PFSK-1 (cell line): ENCODE measurements around the gene BTN1A1.
A peak's percentile ranks its signal among the peaks of the same experiment; 100 is the strongest.

Experiments used
- FOXP2 ChIP-seq: optimal IDR thresholded peaks from 2 replicates; pipeline ENCODE3; 2011; ENCODE audit warnings: borderline replicate concordance, control low read depth, inconsistent platforms; ENCODE audit not compliant: insufficient read depth; ENCODE audit errors: extremely low read length, extremely low read depth
- POLR2AphosphoS5 ChIP-seq: IDR thresholded peaks from 2 replicates; pipeline ENCODE4 v1.6.1; 2012; ENCODE audit warnings: low read depth, mild to moderate bottlenecking, control low read depth, low read length, moderate library complexity
- SIN3A ChIP-seq: IDR thresholded peaks from 2 replicates; pipeline ENCODE4 v1.6.1; 2012; ENCODE audit warnings: mild to moderate bottlenecking, low read length, moderate library complexity, borderline replicate concordance; ENCODE audit not compliant: insufficient read depth
- TAF1 ChIP-seq: IDR thresholded peaks from 2 replicates; pipeline ENCODE4 v1.6.1; 2012; ENCODE audit warnings: low read length, control low read depth, borderline replicate concordance; ENCODE audit not compliant: insufficient read depth
- TF ChIP-seq, protein P1 (sequence below), 2 experiments: IDR thresholded peaks; 2 replicates each; pipeline versions ENCODE4 v1.6.1 to v1.8.0; 2011 to 2012; ENCODE audit warnings: low read depth in 2 of 2, low read length in 2 of 2, control low read depth in 1 of 2, inconsistent platforms in 1 of 2, mild to moderate bottlenecking in 1 of 2, moderate library complexity in 1 of 2; ENCODE audit not compliant: insufficient read depth in 1 of 2

BTN1A1 gene

DNA sequence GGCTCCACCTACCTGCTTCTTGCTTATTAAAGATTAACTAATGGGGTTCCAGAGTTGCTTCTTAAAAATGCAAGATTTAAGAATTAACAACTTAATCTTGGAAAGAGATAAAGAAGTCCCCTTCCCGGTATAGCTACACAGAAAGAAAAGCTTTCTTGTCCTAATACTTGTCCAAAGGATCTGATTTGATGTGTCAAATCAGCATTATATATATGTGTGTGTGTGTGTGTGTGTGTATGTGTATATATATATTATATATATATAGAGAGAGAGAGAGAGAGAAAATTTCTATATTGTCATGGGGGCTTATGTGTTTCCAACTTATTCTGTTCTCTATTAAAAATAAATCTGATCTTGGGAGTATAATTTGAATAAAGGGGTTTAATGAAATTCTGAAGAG, 33.4 kb downstream of the BTN1A1 start:
- TF ChIP-seq TAF1 (no peak), FOXP2 (no peak), POLR2AphosphoS5 (no peak), SIN3A (no peak)
- TF ChIP-seq, protein P1, sequence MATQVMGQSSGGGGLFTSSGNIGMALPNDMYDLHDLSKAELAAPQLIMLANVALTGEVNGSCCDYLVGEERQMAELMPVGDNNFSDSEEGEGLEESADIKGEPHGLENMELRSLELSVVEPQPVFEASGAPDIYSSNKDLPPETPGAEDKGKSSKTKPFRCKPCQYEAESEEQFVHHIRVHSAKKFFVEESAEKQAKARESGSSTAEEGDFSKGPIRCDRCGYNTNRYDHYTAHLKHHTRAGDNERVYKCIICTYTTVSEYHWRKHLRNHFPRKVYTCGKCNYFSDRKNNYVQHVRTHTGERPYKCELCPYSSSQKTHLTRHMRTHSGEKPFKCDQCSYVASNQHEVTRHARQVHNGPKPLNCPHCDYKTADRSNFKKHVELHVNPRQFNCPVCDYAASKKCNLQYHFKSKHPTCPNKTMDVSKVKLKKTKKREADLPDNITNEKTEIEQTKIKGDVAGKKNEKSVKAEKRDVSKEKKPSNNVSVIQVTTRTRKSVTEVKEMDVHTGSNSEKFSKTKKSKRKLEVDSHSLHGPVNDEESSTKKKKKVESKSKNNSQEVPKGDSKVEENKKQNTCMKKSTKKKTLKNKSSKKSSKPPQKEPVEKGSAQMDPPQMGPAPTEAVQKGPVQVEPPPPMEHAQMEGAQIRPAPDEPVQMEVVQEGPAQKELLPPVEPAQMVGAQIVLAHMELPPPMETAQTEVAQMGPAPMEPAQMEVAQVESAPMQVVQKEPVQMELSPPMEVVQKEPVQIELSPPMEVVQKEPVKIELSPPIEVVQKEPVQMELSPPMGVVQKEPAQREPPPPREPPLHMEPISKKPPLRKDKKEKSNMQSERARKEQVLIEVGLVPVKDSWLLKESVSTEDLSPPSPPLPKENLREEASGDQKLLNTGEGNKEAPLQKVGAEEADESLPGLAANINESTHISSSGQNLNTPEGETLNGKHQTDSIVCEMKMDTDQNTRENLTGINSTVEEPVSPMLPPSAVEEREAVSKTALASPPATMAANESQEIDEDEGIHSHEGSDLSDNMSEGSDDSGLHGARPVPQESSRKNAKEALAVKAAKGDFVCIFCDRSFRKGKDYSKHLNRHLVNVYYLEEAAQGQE (IDR thresholded peaks at IDR 0.05; ENCODE audit: insufficient read depth in 1 of 2, low read depth in 2 of 2, low read length in 2 of 2), result no peak

DNA sequence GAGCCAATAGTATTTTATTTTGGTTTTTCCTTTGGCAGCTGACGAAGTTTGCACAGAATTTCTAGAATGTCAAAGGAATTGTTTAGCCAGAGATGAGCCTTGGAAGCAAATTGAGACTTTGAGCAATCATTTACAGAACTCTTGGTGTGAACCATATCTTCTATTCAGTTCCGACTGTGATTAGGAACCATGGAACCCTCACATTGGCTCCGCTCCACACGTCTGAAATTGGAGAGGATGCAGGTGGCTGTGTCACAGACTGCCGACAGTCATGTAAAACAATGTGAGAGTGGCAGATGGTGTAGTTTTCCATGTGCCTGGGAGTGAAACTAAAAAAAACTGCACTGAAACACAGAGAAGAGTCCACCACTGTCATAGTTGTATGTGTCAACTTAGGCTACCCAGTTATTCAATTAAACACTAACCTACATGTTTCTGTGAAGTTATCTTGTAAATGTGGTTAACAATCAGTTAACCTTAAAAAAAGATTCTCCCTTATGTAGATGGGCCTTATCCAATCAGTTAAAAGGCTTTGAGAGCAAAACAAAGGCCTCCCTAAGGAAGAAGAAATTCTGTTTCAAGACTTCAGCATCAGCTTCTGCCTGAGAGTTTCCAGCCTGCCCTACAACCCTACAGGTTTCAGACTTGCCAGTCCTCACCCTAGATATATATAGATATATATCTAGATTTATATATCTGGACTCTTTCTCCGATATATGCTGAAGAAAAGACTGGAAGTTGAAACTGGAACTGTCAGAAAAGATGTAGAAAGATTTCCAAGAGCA, 34.8 kb downstream of the BTN1A1 start:
- TF ChIP-seq TAF1, result no peak
- no peak for TF ChIP-seq POLR2AphosphoS5
- TF ChIP-seq FOXP2, result no peak
- TF ChIP-seq, protein P1 (IDR thresholded peaks at IDR 0.05; ENCODE audit: insufficient read depth in 1 of 2, low read depth in 2 of 2, low read length in 2 of 2), result no peak
- no peak for TF ChIP-seq SIN3A

DNA sequence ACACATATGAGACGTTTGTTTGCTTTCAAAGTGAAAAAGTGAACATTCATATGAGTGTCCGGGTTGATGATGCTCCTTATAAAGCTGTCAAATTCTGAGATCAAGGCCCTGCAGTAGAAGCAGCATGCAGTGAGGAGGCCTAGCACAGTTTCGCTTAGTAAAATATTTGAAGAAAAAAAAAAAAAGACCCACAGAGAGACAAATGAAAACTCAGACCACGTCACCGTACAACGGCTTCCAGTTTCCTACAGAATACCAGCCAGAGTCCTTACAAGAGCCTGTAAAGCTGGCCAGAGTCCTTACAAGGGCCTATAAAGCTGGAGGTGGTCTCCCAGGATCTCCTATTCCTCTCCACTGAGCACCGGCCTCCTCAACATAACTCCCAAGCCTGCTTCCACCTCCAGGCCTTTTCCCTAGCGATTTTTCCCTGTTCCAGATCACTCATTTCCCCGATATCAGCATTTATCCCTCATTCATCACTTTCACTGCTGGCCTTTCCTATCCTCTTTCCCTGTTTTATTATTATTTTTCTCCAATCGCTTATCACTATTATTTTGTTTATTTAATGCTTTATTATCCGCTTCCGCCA, 36.6 kb downstream of the BTN1A1 start:
- TF ChIP-seq POLR2AphosphoS5, result no peak
- no peak for TF ChIP-seq SIN3A
- no peak for TF ChIP-seq TAF1
- no peak for TF ChIP-seq FOXP2
- TF ChIP-seq, protein P1 (IDR thresholded peaks at IDR 0.05; ENCODE audit: insufficient read depth in 1 of 2, low read depth in 2 of 2, low read length in 2 of 2), result no peak

DNA sequence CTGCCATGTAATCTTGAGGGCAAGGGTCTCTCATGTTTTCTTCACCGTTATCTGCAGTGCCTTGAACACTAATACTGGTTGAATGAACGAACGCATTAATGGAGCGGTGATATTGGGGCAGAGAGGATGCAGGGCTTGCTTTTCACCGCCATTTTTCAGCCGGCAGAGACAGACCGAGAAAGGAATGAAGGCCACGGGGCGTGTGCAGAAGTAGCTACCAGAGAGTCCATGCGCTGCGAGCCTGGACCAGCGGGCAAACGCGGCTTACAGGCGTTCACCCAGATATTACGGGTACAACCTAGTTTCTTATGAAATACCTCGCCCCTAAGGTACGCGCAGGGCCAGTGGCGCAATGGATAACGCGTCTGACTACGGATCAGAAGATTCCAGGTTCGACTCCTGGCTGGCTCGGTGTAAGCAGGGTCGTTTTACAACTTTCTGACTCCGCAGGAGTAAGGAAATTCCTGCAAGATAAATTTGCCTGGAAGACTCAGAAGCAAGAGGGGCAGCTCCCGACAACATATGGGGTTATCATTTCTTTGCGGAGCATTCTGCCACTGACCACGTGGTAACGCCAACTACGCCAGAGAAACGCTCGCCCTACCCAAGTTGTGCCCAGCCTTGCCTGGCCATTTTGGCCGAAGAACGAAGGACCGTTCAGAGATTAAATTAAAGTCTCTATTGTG, 37.2 kb downstream of the BTN1A1 start:
- TF ChIP-seq FOXP2, result peak; percentile 28
- peak; percentile 54; the same call in 1 of the 2 replicates for TF ChIP-seq SIN3A
- TF ChIP-seq TAF1, result 0 out of 2 replicates have a peak, but pooled peaks have one; percentile 27
- TF ChIP-seq, protein P1 (IDR thresholded peaks at IDR 0.05; ENCODE audit: insufficient read depth in 1 of 2, low read depth in 2 of 2, low read length in 2 of 2), result no peak
- TF ChIP-seq POLR2AphosphoS5, result 0 out of 2 replicates have a peak, but pooled peaks have one; percentile 13
